H9 (cell line): ENCODE results near the gene NFASC. TPM values are rescaled to one million over a fixed set of nuclear protein-coding genes. Genes with fewer than 3 reads are reported as not detected.

Experiments
- DNase-seq: peaks from one replicate; pipeline ENCODE4 v3.0.0-alpha.2; 2017
- H2AFZ ChIP-seq: one replicate; pipeline ENCODE4 v1.6.1; 2013; ENCODE audit warnings: mild to moderate bottlenecking, low read length, control low read depth, moderate library complexity
- H2AK5ac ChIP-seq: 2 replicates; pipeline ENCODE4 v1.6.1; 2013; ENCODE audit warnings: low read length, control low read depth, mixed read lengths; ENCODE audit not compliant: insufficient read length
- H2BK120ac ChIP-seq: one replicate; pipeline ENCODE4 v1.6.1; 2013; ENCODE audit warnings: low read depth, mild to moderate bottlenecking, low read length, control low read depth, inconsistent platforms; ENCODE audit not compliant: poor library complexity, severe bottlenecking
- H2BK12ac ChIP-seq: 2 replicates; pipeline ENCODE4 v1.6.1; 2013; ENCODE audit warnings: low read length, control low read depth, mixed read lengths, low read depth; ENCODE audit not compliant: insufficient read length
- H2BK15ac ChIP-seq: 2 replicates; pipeline ENCODE4 v1.6.1; 2013; ENCODE audit warnings: low read depth, low read length, control low read depth
- H2BK20ac ChIP-seq: one replicate; pipeline ENCODE4 v1.6.1; 2013; ENCODE audit warnings: low read depth, mild to moderate bottlenecking, low read length, control low read depth, inconsistent platforms; ENCODE audit not compliant: poor library complexity, severe bottlenecking
- H2BK5ac ChIP-seq: 2 replicates; pipeline ENCODE4 v1.6.1; 2013; ENCODE audit warnings: low read length, control low read depth, mixed read lengths; ENCODE audit not compliant: insufficient read length
- H3K14ac ChIP-seq: 2 replicates; pipeline ENCODE4 v1.6.1; 2013; ENCODE audit warnings: low read length, control low read depth; ENCODE audit not compliant: insufficient read depth
- H3K18ac ChIP-seq: 2 replicates; pipeline ENCODE4 v1.6.1; 2013; ENCODE audit warnings: low read depth, mild to moderate bottlenecking, mixed read lengths, low read length, control low read depth; ENCODE audit not compliant: insufficient read length
- H3K23ac ChIP-seq: 2 replicates; pipeline ENCODE4 v1.6.1; 2013; ENCODE audit warnings: low read length, control low read depth, mixed read lengths, low read depth; ENCODE audit not compliant: insufficient read length
- H3K23me2 ChIP-seq: 2 replicates; pipeline ENCODE4 v1.6.1; 2013; ENCODE audit warnings: low read depth, mild to moderate bottlenecking, mixed read lengths, low read length, control low read depth; ENCODE audit not compliant: insufficient read length, poor library complexity, severe bottlenecking
- H3K27ac ChIP-seq: 2 replicates; pipeline ENCODE4 v1.5.1; 2013; ENCODE audit warnings: low read length, control low read depth, mixed read lengths, low read depth; ENCODE audit not compliant: insufficient read length
- H3K27me3 ChIP-seq: 2 replicates; pipeline ENCODE4 v1.6.1; 2013; ENCODE audit warnings: low read length, control low read depth, inconsistent platforms; ENCODE audit not compliant: insufficient read depth
- H3K4ac ChIP-seq: 2 replicates; pipeline ENCODE4 v1.6.1; 2013; ENCODE audit warnings: low read depth, mild to moderate bottlenecking, control low read depth, inconsistent platforms, low read length, moderate library complexity
- H3K4me1 ChIP-seq: 2 replicates; pipeline ENCODE4 v1.6.1; 2013; ENCODE audit warnings: low read length, control low read depth, inconsistent platforms; ENCODE audit not compliant: insufficient read depth
- H3K4me2 ChIP-seq: 2 replicates; pipeline ENCODE4 v1.6.1; 2013; ENCODE audit warnings: low read length, control low read depth, mixed read lengths; ENCODE audit not compliant: insufficient read length, insufficient read depth
- H3K56ac ChIP-seq: 2 replicates; pipeline ENCODE4 v1.6.1; 2013; ENCODE audit warnings: low read depth, mild to moderate bottlenecking, mixed read lengths, low read length, control low read depth; ENCODE audit not compliant: insufficient read length
- H3K79me1 ChIP-seq: 2 replicates; pipeline ENCODE4 v1.6.1; 2013; ENCODE audit warnings: low read depth, mild to moderate bottlenecking, moderate library complexity, low read length, control low read depth, inconsistent platforms; ENCODE audit not compliant: insufficient read depth, poor library complexity, severe bottlenecking
- H3K79me2 ChIP-seq: 2 replicates; pipeline ENCODE4 v1.6.1; 2013; ENCODE audit warnings: low read length, control low read depth, inconsistent platforms; ENCODE audit not compliant: insufficient read depth
- H3K9ac ChIP-seq: 2 replicates; pipeline ENCODE4 v1.6.1; 2013; ENCODE audit warnings: low read length, control low read depth, mixed read lengths; ENCODE audit not compliant: insufficient read length; ENCODE audit errors: extremely low read depth
- H3K9me3 ChIP-seq: one replicate; pipeline ENCODE4 v1.6.1; 2013; ENCODE audit warnings: low read depth, low read length, inconsistent platforms; ENCODE audit not compliant: control insufficient read depth
- H3T11ph ChIP-seq: one replicate; pipeline ENCODE4 v1.6.1; 2013; ENCODE audit warnings: mild to moderate bottlenecking, low read length, control low read depth, inconsistent platforms
- H4K20me1 ChIP-seq: one replicate; pipeline ENCODE4 v1.6.1; 2013; ENCODE audit not compliant: control insufficient read depth, insufficient read length, insufficient read depth
- H4K5ac ChIP-seq: 2 replicates; pipeline ENCODE4 v1.6.1; 2013; ENCODE audit warnings: low read depth, mild to moderate bottlenecking, mixed read lengths, low read length, control low read depth; ENCODE audit not compliant: insufficient read length
- H4K8ac ChIP-seq: replicated peaks from 2 replicates; pipeline ENCODE4 v1.6.1; 2013; ENCODE audit warnings: low read length, control low read depth, mixed read lengths, low read depth; ENCODE audit not compliant: insufficient read length
- H4K91ac ChIP-seq: 2 replicates; pipeline ENCODE4 v1.6.1; 2013; ENCODE audit warnings: low read depth, mild to moderate bottlenecking, moderate library complexity, mixed read lengths, low read length, control low read depth; ENCODE audit not compliant: insufficient read length
- H3K27ac Mint-ChIP-seq, 3 experiments: 2 replicates in 2 of 3; 3 replicates in 1 of 3; pipeline ENCODE4 v1.8.0; 2020 to 2021; ENCODE audit warnings: mixed read lengths in 3 of 3, mild to moderate bottlenecking in 1 of 3, moderate library complexity in 1 of 3
- H3K27me3 Mint-ChIP-seq: 2 replicates; pipeline ENCODE4 v1.8.0; 2021; ENCODE audit warnings: low read depth, mild to moderate bottlenecking, moderate library complexity, mixed read lengths
- H3K36me3 Mint-ChIP-seq, 3 experiments: 2 replicates in 2 of 3; 3 replicates in 1 of 3; pipeline ENCODE4 v1.8.0; 2020 to 2021; ENCODE audit warnings: low read depth in 3 of 3, mixed read lengths in 3 of 3; ENCODE audit not compliant: insufficient read depth in 1 of 3
- H3K4me1 Mint-ChIP-seq, 2 experiments: 2 replicates each; pipeline ENCODE4 v1.8.0; 2020; ENCODE audit warnings: mixed read lengths in 2 of 2
- H3K4me3 Mint-ChIP-seq, 2 experiments: 2 replicates in 1 of 2; 3 replicates in 1 of 2; pipeline ENCODE4 v1.8.0; 2020 to 2021; ENCODE audit warnings: mild to moderate bottlenecking in 2 of 2, mixed read lengths in 2 of 2, moderate library complexity in 1 of 2
- H3K9me3 Mint-ChIP-seq, 2 experiments: 2 replicates in 1 of 2; 3 replicates in 1 of 2; pipeline ENCODE4 v1.8.0; 2020; ENCODE audit warnings: mild to moderate bottlenecking in 2 of 2, mixed read lengths in 2 of 2, moderate library complexity in 1 of 2
- WGBS: extraction: QIAGEN DNeasy Blood & Tissue Kit; methylation state at CpG from one replicate; pipeline ENCODE4 v1.1.7; 2013; ENCODE audit warnings: missing lambda C conversion rate, low lambda C conversion rate, mixed read lengths; ENCODE audit not compliant: insufficient read length; ENCODE audit errors: extremely low coverage; 5-methylcytosine and 5-hydroxymethylcytosine counted together
- total RNA-seq: library from RNA; stranded (reverse); gene quantifications from 2 replicates; pipeline ENCODE4 v1.2.1, GENCODE V29; 2021
- TF ChIP-seq, protein P1 (sequence below): fragments of 200-600 bp; sonication (generic); conservative IDR thresholded peaks from 3 replicates; pipeline ENCODE4 v1.8.0; 2021; ENCODE audit warnings: antibody characterized with exemption, mild to moderate bottlenecking

Gene NFASC
- total RNA-seq, 1 experiment from 2014 or later = 5.0 TPM

DNA sequence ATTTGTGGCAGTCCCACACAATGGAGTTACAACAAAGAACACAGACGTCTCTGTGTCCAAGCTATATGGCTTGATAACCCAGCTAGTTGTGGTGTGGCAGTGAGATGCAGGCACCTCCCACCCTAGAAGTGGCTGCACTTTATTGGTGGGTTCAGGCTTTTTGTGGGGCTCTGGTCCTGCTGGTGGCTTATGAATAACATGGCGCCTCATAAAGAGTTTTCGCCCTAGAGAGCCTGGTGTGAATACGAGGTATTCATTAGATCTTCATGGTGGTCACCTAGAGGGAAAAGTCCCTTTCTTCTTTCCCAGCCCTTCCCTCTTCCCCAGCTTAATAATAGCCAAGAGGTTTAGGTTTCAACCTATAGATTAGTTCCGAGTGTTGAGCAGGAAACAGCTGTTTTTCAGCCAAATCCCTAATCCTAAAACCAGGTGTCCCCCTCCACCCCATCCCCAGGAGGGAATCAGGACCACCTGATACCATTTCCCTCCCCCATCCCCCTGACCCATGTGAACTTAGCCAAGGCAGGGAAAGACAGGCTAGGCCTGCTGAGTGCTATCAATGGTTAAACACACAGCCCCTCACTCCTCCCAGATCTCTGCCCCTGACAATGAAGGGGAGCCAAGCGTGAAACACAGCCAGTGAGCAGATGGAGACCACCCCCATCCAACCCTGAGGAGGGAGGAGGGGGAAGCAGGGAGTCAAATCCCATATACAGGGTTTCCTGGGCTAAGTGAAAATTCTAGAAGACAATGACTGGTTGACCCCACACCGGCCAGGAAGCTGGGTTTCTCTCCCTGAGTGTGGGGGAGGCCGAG, 58.2 kb downstream of the NFASC start:
- no peaks in the 10 kb centered on the region for H3K79me1 ChIP-seq
- H3K4me2 ChIP-seq = no peak overlapping the region
- Mint-ChIP-seq H3K27me3 (no peaks in the 10 kb centered on the region), H3K36me3 (no peaks in the 10 kb centered on the region), H3K4me1 (peaks cover 18 to 21% of the 10 kb centered on the region in 2 experiments), H3K4me3 (no peak overlapping the region; a peak in 1 of 5 replicates), H3K9me3 (no peaks in the 10 kb centered on the region), H3K27ac (peak overlapping the region in 1 of 3 experiments; percentile 68; a peak in 2 of 7 replicates)
- H4K5ac ChIP-seq = no peak overlapping the region
- H3K27me3 ChIP-seq = no peaks in the 10 kb centered on the region
- no peak overlapping the region for H3K14ac ChIP-seq
- no peaks in the 10 kb centered on the region for H3K23me2 ChIP-seq
- no peak overlapping the region for H3K56ac ChIP-seq
- H2AFZ ChIP-seq = no peak overlapping the region
- H3K18ac ChIP-seq = no peak overlapping the region
- no peak overlapping the region for H2AK5ac ChIP-seq
- H2BK120ac ChIP-seq = no peak overlapping the region
- H2BK15ac ChIP-seq = no peak overlapping the region
- peaks cover 19% of the 10 kb centered on the region for H3K4me1 ChIP-seq
- no peak overlapping the region for H4K8ac ChIP-seq
- H3K27ac ChIP-seq = no peak overlapping the region
- H3K23ac ChIP-seq = no peak overlapping the region
- H3K79me2 ChIP-seq = no peaks in the 10 kb centered on the region
- H2BK20ac ChIP-seq = no peak overlapping the region
- H4K91ac ChIP-seq = no peak overlapping the region
- WGBS = no CpG with 5 or more reads among the region's 8 CpGs
- peaks cover 3% of the 10 kb centered on the region for H4K20me1 ChIP-seq
- DNase-seq = no peak
- H3K9me3 ChIP-seq = no peaks in the 10 kb centered on the region
- H2BK12ac ChIP-seq = no peak overlapping the region
- H3K4ac ChIP-seq = no peak overlapping the region
- TF ChIP-seq, protein P1, sequence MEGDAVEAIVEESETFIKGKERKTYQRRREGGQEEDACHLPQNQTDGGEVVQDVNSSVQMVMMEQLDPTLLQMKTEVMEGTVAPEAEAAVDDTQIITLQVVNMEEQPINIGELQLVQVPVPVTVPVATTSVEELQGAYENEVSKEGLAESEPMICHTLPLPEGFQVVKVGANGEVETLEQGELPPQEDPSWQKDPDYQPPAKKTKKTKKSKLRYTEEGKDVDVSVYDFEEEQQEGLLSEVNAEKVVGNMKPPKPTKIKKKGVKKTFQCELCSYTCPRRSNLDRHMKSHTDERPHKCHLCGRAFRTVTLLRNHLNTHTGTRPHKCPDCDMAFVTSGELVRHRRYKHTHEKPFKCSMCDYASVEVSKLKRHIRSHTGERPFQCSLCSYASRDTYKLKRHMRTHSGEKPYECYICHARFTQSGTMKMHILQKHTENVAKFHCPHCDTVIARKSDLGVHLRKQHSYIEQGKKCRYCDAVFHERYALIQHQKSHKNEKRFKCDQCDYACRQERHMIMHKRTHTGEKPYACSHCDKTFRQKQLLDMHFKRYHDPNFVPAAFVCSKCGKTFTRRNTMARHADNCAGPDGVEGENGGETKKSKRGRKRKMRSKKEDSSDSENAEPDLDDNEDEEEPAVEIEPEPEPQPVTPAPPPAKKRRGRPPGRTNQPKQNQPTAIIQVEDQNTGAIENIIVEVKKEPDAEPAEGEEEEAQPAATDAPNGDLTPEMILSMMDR = no peak
- H2BK5ac ChIP-seq = no peak overlapping the region
- no peak overlapping the region for H3K9ac ChIP-seq
- no peak overlapping the region for H3T11ph ChIP-seq
